IPS-NIHi7 (cell line): ENCODE results near the gene KANK2.
"Not testable (repeated sequence)": the region's sequence is repeated elsewhere in the genome, so short reads cannot be mapped to it uniquely, and the experiment has no call there.

Experiments
- DNase-seq: peaks from one replicate; pipeline ENCODE4 v3.0.0; 2012; ENCODE audit warnings: mixed read lengths; ENCODE audit errors: extremely low spot score

KANK2 gene

GRCh38 chr19:11140023-11140538, 57.3 kb downstream of the KANK2 start:
- not testable (repeated sequence) for DNase-seq

GRCh38 chr19:11138601-11139300, 58.6 kb downstream of the KANK2 start:
- peak; percentile 55 for DNase-seq

- peak; percentile 83 for DNase-seq
These were observed 59.6 kb downstream of the KANK2 start for GRCh38 chr19:11137542-11138384.

GRCh38 chr19:11136400-11137101, 60.8 kb downstream of the KANK2 start:
- DNase-seq, result no peak

DNA sequence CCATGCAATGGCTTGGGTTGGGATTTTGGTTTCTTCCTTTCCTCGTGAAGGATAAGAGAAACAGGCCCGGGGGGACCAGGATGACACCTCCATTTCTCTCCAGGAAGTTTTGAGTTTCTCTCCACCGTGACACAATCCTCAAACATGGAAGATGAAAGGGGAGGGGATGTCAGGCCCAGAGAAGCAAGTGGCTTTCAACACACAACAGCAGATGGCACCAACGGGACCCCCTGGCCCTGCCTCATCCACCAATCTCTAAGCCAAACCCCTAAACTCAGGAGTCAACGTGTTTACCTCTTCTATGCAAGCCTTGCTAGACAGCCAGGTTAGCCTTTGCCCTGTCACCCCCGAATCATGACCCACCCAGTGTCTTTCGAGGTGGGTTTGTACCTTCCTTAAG, 65.9 kb downstream of the KANK2 start:
- no peak for DNase-seq

- DNase-seq, result peak; percentile 89
These were observed 66.4 kb downstream of the KANK2 start for GRCh38 chr19:11130824-11131455.

DNA sequence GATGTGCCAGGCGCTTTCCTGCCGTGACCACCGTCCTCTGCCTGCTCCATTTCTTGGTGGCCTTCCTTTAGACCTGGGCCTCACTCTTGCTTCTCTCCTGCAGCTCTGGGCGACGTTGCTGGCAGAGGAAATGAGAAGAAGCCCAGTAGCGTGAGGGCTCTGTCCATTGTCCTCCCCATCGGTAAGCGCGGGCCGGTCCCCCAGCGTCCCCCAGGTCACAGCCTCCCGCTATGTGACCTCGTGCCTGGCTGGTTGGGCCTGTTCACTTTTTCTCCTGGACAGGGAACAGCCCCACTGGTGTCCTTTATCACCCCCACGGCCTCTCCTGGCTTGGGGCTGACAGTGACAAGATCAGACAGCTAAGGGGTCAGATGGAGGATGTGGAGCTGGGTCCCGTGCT, 69.4 kb downstream of the KANK2 start:
- DNase-seq, result no peak

- peak; percentile 81 for DNase-seq
These were observed 71.2 kb downstream of the KANK2 start for GRCh38 chr19:11125994-11126685.

DNA sequence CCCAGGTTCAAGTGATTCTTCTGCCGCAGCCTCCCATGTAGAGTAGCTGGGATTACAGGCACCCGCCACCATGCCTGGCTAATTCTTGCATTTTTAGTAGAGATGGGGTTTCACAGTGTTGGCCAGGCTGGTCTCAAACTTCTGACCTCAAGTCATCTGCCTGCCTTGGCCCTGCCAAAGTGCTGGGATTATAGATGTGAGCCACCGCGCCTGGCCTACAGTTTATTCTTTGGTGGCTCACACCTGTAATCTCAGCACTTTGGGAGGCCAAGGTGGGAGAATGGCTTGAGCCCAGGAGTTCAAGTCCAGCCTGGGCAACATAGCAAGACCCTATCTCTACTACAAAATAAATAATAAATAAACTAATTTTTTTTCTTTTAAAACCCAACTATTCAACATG, 73.2 kb downstream of the KANK2 start:
- DNase-seq, result not testable (repeated sequence)

DNA sequence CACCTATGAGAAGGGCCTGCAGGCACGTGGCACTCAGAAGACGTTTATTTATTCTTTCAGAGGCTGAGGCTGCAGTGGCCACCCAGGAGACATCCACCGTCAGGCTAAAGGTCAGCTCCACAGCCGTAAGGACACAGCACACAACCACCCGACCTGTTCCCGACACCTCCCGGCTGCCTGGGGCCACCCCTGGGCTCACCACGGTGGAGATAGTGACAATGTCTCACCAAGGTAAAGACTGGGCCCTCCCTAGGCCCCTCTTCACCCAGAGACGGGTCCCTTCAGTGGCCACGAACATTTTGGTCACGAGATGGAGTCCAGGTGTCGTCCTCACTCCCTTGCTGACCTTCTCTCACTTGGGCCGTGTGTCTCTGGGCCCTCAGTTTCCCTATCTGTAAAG, 74.2 kb downstream of the KANK2 start:
- DNase-seq, result no peak

DNA sequence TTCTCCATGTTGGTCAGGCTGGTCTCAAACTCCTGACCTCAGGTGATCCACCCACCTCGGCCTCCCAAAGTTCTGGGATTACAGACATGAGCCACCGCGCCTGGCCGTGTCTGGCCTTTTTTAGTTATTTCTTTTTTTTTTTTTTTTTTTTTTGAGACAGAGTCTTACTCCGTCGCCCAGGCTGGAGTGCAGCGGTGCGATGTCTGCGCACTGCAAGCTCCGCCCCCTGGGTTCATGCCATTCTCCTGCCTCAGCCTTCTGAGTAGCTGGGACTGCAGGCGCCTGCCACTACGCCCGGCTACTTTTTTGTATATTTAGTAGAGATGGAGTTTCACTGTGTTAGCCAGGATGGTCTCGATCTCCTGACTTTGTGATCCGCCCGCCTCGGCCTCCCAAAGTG, 75.4 kb downstream of the KANK2 start:
- DNase-seq, result not testable (repeated sequence)

GRCh38 chr19:11116507-11116906, 80.8 kb downstream of the KANK2 start:
- no peak for DNase-seq

DNA sequence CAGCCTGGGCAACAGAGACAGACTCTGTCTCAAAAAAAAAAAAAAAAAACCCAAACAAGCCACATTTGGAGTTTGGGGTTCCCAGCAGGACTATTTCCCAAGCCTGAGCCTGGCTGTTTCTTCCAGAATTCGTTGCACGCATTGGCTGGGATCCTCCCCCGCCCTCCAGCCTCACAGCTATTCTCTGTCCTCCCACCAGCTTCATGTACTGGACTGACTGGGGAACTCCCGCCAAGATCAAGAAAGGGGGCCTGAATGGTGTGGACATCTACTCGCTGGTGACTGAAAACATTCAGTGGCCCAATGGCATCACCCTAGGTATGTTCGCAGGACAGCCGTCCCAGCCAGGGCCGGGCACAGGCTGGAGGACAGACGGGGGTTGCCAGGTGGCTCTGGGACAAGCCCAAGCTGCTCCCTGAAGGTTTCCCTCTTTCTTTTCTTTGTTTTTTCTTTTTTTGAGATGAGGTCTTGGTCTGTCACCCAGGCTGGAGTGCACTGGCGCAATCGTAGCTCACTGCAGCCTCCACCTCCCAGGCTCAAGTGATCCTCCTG, 81.4 kb downstream of the KANK2 start:
- DNase-seq, result no peak

DNA sequence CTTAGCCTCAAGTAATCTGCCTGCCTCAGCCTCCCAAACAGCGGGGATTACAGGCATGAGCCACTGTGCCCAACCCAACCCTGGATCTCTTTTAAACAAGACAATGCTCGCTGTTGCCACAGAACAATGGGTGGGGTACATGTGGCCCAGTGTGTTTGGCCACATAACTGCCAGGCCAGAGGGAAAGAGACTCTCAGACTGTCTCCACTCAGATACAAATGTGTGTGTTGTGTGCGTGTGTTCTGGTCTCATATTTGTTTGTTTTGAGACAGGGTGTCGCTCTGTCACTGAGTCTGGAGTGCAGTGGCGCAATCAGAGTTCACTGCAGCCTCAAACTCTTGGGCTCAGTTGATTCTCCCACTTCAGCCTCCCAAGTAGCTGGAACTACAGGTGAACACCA, 82.3 kb downstream of the KANK2 start:
- no peak for DNase-seq
